ENCODE measurements around the gene RALGAPA1. TPM values are rescaled to one million over a fixed set of nuclear protein-coding genes. Genes with fewer than 3 reads are reported as not detected.

The RALGAPA1 gene
- total RNA-seq, 1 donor from 2014 or later: 29.0 TPM

DNA sequence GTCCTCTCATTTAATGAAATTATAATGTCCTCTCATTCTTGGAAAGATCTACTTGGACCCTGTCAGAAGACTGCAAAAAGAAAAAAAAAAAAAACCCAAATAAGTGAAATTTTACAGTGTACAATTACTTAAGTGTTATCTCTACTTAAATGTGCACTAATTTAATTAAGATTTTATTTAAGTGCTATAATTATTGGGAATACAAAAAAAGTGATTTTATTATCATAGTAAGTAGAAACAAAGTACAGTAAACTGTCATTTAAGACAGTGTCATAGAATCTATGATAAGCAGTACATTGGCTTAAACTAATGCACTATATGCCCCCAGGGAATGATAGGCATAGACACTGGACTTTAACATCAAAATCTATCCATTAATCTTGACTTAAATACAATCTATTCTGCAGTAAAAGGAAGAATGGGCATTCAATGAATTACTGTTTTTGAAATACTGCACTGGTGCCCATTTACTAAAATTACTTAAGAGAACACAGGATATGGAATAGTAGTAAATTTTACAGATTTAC is 251.8 kb downstream of the RALGAPA1 start:
- Mint-ChIP-seq H3K27ac (ENCODE audit: unreplicated experiment) (no peak overlapping the region), H3K4me1 (ENCODE audit: unreplicated experiment) (peaks cover 4% of the 10 kb centered on the region), H3K9me3 (ENCODE audit: unreplicated experiment) (no peaks in the 10 kb centered on the region), H3K36me3 (ENCODE audit: low read depth, unreplicated experiment) (no peaks in the 10 kb centered on the region), H3K4me3 (ENCODE audit: unreplicated experiment) (no peak overlapping the region), H3K27me3 (ENCODE audit: unreplicated experiment) (no peaks in the 10 kb centered on the region)
- no peak for DNase-seq (ENCODE audit: low spot score)
- TF ChIP-seq, protein P1, sequence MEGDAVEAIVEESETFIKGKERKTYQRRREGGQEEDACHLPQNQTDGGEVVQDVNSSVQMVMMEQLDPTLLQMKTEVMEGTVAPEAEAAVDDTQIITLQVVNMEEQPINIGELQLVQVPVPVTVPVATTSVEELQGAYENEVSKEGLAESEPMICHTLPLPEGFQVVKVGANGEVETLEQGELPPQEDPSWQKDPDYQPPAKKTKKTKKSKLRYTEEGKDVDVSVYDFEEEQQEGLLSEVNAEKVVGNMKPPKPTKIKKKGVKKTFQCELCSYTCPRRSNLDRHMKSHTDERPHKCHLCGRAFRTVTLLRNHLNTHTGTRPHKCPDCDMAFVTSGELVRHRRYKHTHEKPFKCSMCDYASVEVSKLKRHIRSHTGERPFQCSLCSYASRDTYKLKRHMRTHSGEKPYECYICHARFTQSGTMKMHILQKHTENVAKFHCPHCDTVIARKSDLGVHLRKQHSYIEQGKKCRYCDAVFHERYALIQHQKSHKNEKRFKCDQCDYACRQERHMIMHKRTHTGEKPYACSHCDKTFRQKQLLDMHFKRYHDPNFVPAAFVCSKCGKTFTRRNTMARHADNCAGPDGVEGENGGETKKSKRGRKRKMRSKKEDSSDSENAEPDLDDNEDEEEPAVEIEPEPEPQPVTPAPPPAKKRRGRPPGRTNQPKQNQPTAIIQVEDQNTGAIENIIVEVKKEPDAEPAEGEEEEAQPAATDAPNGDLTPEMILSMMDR (IDR thresholded peaks at IDR 0.05; ENCODE audit: unreplicated experiment): no peak

- H3K4me1 Mint-ChIP-seq (ENCODE audit: unreplicated experiment): peaks cover 4% of the 10 kb centered on the region
- H3K4me3 Mint-ChIP-seq (ENCODE audit: unreplicated experiment): no peak overlapping the region
- no peaks in the 10 kb centered on the region for H3K36me3 Mint-ChIP-seq (ENCODE audit: low read depth, unreplicated experiment)
- TF ChIP-seq, protein P1 (IDR thresholded peaks at IDR 0.05; ENCODE audit: unreplicated experiment): no peak
- no peak overlapping the region for H3K27ac Mint-ChIP-seq (ENCODE audit: unreplicated experiment)
- H3K9me3 Mint-ChIP-seq (ENCODE audit: unreplicated experiment): no peaks in the 10 kb centered on the region
- no peak for DNase-seq (ENCODE audit: low spot score)
- no peaks in the 10 kb centered on the region for H3K27me3 Mint-ChIP-seq (ENCODE audit: unreplicated experiment)
These were observed 252.5 kb downstream of the RALGAPA1 start for GRCh38 chr14:35556548-35556947.

GRCh38 chr14:35553808-35554207 is 255.3 kb downstream of the RALGAPA1 start:
- Mint-ChIP-seq H3K27ac (ENCODE audit: unreplicated experiment) (no peak overlapping the region), H3K27me3 (ENCODE audit: unreplicated experiment) (no peaks in the 10 kb centered on the region), H3K4me1 (ENCODE audit: unreplicated experiment) (peaks cover 9% of the 10 kb centered on the region), H3K4me3 (ENCODE audit: unreplicated experiment) (no peak overlapping the region), H3K36me3 (ENCODE audit: low read depth, unreplicated experiment) (no peaks in the 10 kb centered on the region), H3K9me3 (ENCODE audit: unreplicated experiment) (no peaks in the 10 kb centered on the region)
- TF ChIP-seq, protein P1 (IDR thresholded peaks at IDR 0.05; ENCODE audit: unreplicated experiment): no peak
- no peak for DNase-seq (ENCODE audit: low spot score)

GRCh38 chr14:35551081-35551480 is 258.0 kb downstream of the RALGAPA1 start:
- H3K4me1 Mint-ChIP-seq (ENCODE audit: unreplicated experiment): peaks cover 7% of the 10 kb centered on the region
- no peak for DNase-seq (ENCODE audit: low spot score)
- no peaks in the 10 kb centered on the region for H3K36me3 Mint-ChIP-seq (ENCODE audit: low read depth, unreplicated experiment)
- H3K9me3 Mint-ChIP-seq (ENCODE audit: unreplicated experiment): no peaks in the 10 kb centered on the region
- no peak overlapping the region for H3K4me3 Mint-ChIP-seq (ENCODE audit: unreplicated experiment)
- no peak overlapping the region for H3K27ac Mint-ChIP-seq (ENCODE audit: unreplicated experiment)
- TF ChIP-seq, protein P1 (IDR thresholded peaks at IDR 0.05; ENCODE audit: unreplicated experiment): no peak
- no peaks in the 10 kb centered on the region for H3K27me3 Mint-ChIP-seq (ENCODE audit: unreplicated experiment)

DNA sequence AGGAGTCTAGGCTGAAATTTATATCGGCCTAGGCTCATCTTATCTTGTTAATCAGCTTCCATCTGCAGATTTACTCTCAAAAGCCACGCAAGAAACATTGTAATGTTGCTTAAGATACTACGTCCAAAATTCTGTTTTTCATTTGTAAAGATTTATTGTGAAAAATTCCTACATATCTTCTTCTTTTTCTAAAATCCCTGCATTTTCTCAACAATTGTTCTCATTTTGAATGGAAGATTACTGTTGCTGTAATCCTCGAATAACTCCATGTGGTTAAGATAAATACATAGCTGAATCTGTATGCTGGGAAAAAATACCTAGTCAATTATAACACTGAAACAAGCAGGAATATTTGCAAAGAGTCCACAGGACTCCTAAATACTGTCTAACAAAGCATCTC is 259.5 kb downstream of the RALGAPA1 start:
- no peak overlapping the region for H3K4me3 Mint-ChIP-seq (ENCODE audit: unreplicated experiment)
- no peaks in the 10 kb centered on the region for H3K36me3 Mint-ChIP-seq (ENCODE audit: low read depth, unreplicated experiment)
- no peak for DNase-seq (ENCODE audit: low spot score)
- no peaks in the 10 kb centered on the region for H3K9me3 Mint-ChIP-seq (ENCODE audit: unreplicated experiment)
- peaks cover 7% of the 10 kb centered on the region for H3K4me1 Mint-ChIP-seq (ENCODE audit: unreplicated experiment)
- no peak overlapping the region for H3K27ac Mint-ChIP-seq (ENCODE audit: unreplicated experiment)
- no peaks in the 10 kb centered on the region for H3K27me3 Mint-ChIP-seq (ENCODE audit: unreplicated experiment)
- TF ChIP-seq, protein P1 (IDR thresholded peaks at IDR 0.05; ENCODE audit: unreplicated experiment): no peak

All from endothelial cell (in vitro differentiated cells).